HG03354 (cell line): Measurements from ENCODE around the gene MAP1B.

ENCODE experiments used
- ATAC-seq: cut with Tn5 transposase; IDR thresholded peaks from one replicate; pipeline ENCODE4 v1.9.1; 2021; ENCODE audit warnings: mild to moderate bottlenecking; ENCODE audit not compliant: unreplicated experiment, poor library complexity, severe bottlenecking

The MAP1B gene

DNA sequence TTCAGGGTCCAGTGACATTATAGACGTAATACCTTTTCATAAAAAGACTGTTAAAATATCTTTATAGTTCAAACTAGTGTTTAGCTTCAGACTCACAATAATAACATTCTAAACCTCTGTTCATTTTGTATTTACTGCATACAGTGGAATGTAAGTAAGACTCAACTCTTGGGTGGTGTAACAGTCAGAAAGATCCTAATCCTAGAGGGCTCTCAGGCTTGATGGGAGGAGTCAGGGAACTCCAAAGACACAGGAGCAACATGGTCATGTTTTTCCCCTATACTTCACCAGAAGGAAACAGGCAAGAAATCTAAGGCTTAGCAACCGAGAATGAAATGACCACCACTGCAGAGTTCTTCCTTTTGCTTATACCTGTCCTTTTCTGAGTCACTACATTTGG, 130.1 kb downstream of the MAP1B start:
- ATAC-seq = no peak

DNA sequence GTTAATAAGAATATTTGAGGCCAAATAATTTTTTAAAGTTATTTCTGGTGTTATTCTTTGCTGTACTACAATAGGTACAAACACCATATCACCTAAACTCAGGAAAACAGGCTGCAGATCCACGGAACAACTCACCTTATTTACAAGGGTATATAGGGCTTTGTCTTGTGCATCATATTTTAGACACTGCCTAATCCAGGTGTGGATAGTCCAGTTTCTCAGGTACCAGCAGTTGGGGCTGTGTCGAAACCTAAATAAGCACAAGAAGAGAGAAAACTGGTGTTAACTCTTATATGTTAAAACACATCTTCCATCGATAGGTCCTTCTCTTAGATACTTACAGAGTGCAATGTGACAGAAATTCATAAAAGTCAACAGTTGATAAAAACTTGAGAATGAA, 130.6 kb downstream of the MAP1B start:
- no peak for ATAC-seq

DNA sequence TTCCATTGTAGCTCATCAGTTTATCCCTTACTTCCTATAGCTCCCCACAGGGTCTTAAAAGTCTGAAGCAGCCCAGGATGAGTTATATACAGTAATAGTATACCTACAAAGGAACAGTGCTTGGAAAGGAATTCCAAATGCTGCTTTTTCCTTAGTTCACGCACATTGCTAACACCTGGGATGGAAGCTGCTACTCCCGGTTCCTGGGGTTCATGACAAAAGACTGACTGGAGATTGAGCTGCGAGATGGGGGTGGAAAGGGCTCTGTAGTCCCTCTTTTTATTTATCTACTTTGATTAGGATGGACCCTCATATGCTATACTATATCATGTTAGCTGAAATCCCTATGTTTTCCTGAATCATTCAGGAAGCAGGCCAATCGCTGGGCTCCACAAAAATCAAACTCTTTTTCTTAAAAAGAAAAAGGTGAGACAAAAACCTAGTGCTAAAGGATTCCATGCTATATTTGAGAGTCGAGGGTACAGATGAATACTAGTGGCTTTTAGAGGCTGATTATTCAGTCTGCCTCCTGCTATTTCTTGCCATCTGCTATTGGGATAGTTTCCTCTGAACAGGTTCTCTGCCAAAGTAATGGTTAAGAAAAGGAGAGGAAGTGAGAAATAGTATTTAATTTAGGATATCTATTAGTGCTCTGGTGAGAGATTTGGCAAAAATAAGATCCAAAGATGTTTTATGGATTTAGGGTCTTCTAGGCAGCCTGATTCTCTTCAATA, 131.6 kb downstream of the MAP1B start:
- ATAC-seq = no peak

DNA sequence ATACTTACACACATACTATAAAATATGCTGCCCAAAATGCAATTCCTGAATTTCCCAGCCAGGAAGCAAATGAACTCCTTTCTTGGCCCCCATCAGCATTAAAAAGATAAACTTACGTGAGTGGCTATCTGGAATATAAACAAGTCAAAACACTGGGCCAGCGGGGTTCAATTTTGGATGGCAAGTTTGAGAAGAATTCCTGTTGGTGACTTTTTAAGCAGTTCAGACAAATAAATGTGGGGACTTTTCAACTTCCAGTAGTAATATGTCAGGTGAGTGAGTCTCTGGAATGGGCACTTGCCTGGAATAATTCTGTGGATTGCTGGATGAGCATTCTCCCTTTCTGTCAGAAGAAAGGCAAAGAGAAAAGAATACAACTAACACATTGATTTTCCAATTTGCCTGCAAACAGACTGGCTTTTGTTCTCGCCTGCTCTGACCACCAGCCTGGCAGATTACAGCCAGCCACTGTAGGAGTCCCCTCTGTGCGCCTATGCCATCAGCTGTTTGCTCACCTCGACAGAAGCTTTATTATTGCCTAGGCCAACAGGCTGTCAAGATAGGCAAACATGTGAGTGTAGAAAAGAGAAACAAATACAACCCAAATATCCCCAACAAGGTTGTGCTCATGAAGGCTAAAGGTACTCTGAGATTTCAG, 134.2 kb downstream of the MAP1B start:
- no peak for ATAC-seq

DNA sequence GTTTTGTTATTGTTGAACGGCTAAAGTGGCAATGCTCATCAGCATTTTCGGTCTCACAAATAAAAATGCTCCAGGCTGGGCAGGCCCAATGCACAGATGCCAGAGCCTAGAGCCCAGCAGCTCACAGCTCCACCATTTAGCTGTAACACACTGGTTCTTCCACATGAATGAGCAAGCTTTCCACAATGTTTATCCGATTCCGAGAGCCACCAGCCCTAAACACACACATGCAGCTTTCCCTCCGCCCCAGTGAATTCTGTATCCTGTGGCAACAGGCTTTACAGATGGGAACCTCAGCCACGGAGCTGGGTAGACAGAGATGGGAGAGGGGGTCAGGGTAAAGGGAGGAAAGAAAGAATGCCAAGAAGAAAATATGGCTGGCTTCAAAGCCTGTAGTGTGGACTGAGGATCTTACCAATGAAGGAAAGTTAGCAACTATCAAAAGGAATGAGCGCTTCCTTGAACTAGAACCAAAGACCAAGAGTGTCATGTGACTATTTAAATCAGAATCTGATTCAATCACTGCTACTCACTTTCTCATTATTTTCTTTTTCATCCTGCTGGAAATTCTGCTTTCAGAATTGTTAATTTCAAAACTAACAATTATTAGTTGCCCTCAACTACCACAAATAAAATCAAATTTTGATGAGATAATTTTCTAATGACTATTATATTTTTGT, 135.7 kb downstream of the MAP1B start:
- no peak for ATAC-seq

DNA sequence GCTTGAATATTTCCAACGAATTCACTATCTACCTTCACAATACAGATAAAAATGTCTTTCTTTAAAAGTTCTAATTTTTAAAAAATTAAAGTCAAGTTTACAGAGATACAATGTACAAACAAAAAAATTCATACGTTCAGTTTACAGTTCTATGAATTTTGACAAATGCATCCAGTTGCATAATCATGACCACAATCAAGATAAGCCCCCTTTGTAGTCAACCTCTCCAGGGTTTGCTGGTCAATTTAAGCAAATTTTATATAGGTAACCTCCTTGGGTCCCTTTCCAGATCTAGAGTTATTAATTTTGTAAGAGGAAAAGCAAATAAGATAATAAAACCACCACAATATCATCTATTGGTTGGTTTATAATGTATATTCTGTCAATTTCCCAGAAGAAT, 136.4 kb downstream of the MAP1B start:
- no peak for ATAC-seq

DNA sequence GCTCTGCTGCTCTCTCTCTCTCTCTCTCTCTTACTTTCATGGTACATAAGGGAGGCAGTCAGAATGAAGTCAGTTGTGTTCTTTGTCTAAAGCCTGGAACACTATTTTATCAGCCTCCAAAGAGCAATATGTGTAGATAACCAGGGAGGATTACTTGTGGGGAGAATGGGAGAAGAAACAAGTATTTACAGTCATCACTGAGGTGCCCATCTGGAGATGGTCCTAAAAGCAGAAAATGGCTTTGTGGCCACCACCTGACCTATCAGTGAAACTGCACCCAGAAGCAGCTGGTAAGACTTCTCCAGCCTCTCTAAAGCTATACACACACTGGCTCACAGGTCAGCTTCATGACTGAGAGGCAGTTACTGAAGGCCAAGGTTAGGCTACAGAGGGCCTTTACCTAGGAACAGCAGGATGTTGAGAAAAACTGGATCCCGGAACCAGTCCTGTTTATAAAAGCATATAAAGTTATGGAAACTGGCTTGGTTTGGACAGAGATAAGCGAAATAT, 137.6 kb downstream of the MAP1B start:
- ATAC-seq = peak; percentile 97

DNA sequence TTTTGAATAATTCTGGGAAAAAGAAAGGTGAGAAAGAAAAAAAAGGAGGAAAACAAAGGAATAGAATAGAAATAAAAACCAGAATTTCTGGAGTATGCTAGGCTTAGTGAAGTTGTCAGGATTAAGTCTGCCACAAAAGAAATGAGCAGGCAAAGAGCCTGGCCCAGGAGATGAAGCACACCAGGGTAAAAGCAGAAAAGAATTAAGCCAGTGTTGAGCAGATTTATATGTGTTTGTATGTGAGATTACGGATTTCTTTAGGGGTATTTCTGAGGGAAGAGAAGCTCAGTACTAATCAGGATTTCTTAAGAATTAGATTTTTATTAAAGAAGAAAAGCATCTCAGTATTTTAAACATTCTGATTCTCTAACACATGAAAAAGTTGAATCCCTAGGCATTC, 138.3 kb downstream of the MAP1B start:
- ATAC-seq = no peak

DNA sequence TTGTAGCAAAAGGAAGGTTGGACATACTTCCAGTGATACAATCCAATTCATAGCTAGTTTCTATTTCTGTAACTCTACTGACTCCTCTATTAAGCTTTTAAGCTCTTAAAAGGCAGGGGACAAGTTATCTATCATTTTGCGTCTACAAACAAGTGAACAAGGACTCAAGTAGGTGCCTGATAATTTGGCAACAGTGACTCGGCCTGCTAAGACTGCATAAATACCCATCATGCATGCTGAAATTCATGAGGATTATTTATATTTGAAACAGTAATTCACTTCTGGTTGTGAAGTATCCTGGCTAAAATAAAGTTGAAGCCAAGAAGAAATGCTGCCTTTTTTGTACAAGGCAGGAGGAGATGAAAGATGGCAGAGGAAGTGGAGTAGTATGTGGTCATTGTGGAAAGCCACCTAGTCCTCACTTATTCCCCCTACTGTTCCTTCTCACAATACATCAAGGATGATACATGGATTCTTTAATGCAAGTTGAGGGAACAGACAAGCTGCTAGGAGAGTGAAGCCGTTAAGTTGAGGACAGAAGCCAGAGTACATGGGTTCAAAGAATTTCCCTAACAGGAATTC, 138.8 kb downstream of the MAP1B start:
- no peak for ATAC-seq

DNA sequence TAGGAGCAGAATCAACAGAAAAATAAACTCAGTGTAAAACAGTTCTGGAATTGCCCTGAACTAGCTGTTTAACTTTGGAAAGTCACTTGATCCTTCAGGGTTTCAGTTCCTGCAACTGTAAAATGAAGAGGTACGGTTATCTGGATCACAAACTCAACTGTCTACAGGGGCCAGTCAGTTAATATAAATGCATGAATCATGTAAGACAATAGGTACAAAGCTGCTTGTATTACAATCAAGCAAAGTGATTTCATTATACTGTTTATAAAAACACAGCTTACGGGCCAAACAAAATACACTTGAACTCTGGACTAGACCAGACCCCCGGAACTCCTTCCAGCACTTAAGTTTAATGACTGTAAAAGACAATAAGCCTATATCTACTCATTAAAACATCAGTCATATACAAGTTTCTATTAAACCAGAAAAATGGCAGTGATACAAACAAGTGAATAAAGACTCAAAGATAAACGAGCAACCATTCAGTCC, 139.7 kb downstream of the MAP1B start:
- ATAC-seq = no peak

DNA sequence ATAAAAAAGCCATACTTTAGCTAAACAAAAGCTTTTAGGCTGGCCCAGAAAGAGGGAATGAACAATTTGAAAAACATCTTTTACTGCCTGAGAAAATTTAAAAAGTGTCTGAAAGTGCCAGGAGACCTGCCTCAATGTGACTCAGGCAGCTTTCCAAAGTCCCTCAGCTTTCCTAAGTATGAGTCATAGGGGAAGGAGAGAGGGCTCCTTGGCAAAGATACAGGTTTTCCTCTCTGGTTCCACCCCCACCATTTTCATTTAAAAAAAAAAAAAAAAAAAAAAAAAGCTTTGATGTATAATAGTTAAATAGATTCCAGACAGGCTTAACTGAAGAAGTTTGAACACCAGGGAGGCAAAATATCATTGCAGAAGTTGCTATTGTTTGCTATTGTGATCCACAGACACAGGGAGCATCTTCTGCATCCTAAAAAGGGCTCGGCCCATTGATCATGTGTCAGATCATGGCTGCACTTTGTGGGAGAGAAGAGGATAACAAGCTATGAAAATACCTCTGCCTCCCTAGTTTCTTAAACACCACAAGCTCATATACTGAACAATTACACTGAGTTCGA, 141.2 kb downstream of the MAP1B start:
- ATAC-seq = no peak

DNA sequence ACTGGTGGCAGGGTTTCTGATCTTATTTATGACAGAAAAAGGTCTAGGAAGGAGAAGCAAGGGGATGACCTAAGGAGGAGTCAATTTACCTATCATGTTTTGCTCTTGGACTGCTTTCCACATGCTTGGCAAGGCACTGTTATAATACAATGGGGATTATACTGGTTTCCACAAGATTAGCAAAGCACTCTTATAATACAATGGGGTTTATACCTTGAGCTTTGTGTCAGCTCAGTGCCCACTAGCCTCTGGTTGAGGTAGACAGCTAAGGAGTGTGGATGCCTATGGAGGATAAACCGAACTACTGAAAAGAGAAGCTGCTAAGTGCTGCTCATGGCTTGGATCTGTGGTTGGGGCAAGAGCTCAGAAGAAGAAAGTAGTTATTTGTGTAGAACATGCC, 144.1 kb downstream of the MAP1B start:
- no peak for ATAC-seq

DNA sequence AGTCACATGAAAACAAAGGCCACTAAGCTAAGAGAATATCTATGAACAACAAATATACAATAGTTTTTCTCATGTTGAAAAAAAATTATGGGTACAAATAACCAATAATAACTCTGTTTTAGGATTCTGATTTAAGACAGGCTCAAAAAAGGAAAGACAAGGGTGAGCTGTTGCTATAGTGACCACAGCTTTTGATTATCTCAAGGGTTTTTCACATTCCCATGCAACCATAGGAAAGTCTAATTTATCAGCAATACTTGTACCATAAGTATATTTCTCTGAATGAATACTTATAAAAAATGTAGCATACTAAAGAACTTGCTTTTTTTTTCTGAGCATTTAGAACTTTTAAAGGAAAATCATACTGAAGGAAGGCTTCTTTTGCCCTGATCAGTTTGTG, 144.7 kb downstream of the MAP1B start:
- no peak for ATAC-seq

DNA sequence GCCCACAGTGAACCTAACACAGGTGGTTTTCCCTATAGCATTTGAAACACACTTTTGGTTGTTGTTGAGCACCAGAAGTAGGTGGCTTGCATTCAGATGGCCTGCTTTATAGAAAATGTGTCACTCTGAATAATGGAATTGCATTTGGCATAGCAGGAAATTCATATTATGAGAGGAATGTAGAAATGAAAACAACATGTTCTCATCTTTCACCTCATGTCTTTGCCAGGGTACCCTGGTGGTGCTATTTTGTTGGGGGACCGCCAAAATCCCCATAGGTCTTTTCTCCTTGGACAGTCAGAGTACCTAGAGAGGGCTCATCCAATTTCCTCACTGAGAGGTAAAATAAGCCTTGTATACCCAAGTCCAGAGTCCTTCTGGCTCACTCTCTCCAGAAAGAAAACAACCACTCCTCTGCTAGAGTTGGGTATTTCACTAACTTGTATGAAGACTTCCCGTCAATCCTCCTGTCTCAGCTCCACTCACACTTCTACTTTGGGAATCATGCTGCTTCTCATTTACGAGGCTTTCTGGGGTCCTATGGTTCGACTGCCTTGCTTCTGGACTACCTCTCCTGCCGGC, 145.4 kb downstream of the MAP1B start:
- no peak for ATAC-seq

DNA sequence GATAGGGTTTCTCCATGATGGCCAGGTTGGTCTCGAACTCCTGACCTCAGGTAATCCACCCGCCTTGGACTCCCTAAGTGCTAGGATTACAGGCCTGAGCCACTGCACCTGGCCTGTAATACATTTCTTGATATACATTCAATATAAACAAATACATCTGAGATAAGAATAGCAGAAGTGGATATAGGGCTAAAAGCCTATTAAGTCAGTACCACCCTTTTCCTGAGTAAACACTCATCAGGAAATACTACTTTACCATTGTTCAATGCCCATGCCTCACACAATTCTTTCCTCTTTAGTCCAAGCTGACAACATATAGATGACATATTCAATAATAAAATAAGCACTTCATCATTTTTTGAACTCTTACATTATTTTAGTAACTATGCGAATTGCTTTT, 148.0 kb downstream of the MAP1B start:
- no peak for ATAC-seq

DNA sequence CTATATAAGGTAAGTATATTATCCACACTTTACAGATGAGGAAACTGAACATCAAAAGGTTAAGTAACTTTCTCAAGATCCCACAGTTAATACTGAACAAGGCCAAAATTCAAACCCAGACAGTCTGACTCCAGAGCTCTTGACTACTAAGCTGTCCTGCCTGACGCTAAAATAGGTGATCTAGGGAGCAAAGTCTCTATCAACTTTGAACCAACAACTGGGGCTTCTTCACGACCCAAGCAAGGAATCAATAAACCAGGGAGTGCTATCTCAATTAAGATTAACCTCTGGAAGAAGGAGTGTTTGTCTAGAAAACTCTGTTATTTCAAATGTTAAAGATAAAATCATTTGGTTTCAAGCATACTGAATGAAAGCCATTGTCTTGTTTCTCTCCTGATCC, 148.4 kb downstream of the MAP1B start:
- no peak for ATAC-seq

DNA sequence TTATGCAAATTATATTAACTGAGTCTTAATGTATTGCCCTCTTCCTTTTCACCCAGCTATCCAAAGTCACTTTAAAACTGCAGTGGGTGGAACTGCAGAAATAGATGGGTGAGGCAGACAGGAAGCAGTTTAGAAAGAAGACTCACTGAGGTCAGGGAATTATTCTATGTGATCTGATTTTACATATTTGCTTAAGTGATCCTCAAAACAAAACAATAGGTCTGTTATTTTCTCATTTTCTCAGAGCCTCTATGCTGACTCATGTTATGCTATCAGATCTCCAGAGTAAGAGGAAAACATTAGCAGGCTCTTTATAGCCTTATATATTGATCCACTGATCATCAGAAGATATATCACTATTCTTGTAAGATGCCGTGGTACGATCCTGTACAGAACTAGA, 149.3 kb downstream of the MAP1B start:
- no peak for ATAC-seq
